ENCODE results near the gene AP5S1. TPM values are rescaled to one million over a fixed set of nuclear protein-coding genes. Genes with fewer than 3 reads are reported as not detected.
A peak's percentile ranks its signal among the peaks of the same experiment; 100 is the strongest.

Gene AP5S1
- total and polyA plus RNA-seq, 9 of the 15 experiments (the other 6 are each of a cell fraction or from before 2014, with no cell fraction given): 2.6 to 8.8 (median 4.4) TPM

- no peak for TF ChIP-seq ARID3A (IDR thresholded peaks at IDR 0.05; ENCODE audit: borderline replicate concordance, low read depth, low read length)
- no peak for TF ChIP-seq ZNF586 (CRISPR knock-in tag; conservative IDR thresholded peaks at IDR 0.05)
These were observed 24.6 kb upstream of the AP5S1 start, which contains the start of gene CDC25B (continued) for GRCh38 chr20:3795511-3796468.

GRCh38 chr20:3796477-3797225, 23.7 kb upstream of the AP5S1 start:
- Histone ChIP-seq H3K36me3 (ENCODE audit: control insufficient read depth, insufficient read depth, low read length) (peaks cover 27% of the 10 kb centered on the region; the same call in 2 of the 3 replicates), H3K27ac (ENCODE audit: extremely low read depth, low read depth, low read length) (peak overlapping the region; percentile 69; the same call in 2 of the 3 replicates), H3K4me1 (replicated peaks in 1 of 2; ENCODE audit: control insufficient read depth in 2 of 2, insufficient read depth in 2 of 2, low read length in 2 of 2) (peaks cover 14 to 40% of the 10 kb centered on the region in 2 experiments; a peak in 4 of 5 replicates), H3K9me3 (replicated peaks; ENCODE audit: control insufficient read depth, insufficient read depth, low read depth, low read length) (no peaks in the 10 kb centered on the region), H3K9me1 (ENCODE audit: control insufficient read depth, insufficient read depth, low read length) (no peaks in the 10 kb centered on the region), H3K9ac (ENCODE audit: insufficient read depth in 1 of 2, low read depth in 2 of 2, low read length in 2 of 2) (peak overlapping the region; percentile 61 to 93), H3K79me2 (ENCODE audit: control insufficient read depth, insufficient read depth, low read length) (peaks cover 12% of the 10 kb centered on the region; the same call in 2 of the 3 replicates), H3K27me3 (ENCODE audit: control insufficient read depth in 2 of 2, insufficient read depth in 2 of 2, low read length in 2 of 2) (no peaks in the 10 kb centered on the region), H2AFZ (ENCODE audit: low read depth, low read length) (peak overlapping the region; percentile 51; the same call in 1 of the 2 replicates), H3K4me2 (ENCODE audit: insufficient read depth, low read length) (peak overlapping the region; percentile 80), H3K4me3 (peak overlapping the region; percentile 55), H4K20me1 (replicated peaks; ENCODE audit: control insufficient read depth, insufficient read depth, low read length) (no peaks in the 10 kb centered on the region)
- intact Hi-C loops (cut with micrococcal nuclease): no loop called here
- ChIA-PET CTCF (ENCODE audit: low intra/inter-chr PET ratio) (no interaction called here), POLR2A (interaction anchor here (0.6 kb wide), 1 partner anchor 13 kb away, joined by 3 read pairs; no protein-coding TSS in a partner anchor)
- in situ Hi-C loops (cut with MboI): no loop called here
- FAIRE-seq (no peak), DNase-seq (ENCODE audit: extremely low read depth in 1 of 4, low spot score in 3 of 4) (no peak), ATAC-seq (peak; percentile 49)
- no TSS peak for BruUV-seq (replicated peaks)
- 4% methylated on average over 26 of the region's 33 CpGs for WGBS (ENCODE audit: insufficient coverage, low coverage, missing lambda C conversion rate)
- TF ChIP-seq FOXA1 (IDR thresholded peaks at IDR 0.05; ENCODE audit: borderline replicate concordance) (no peak), YY1 (IDR thresholded peaks at IDR 0.05; ENCODE audit: borderline replicate concordance in 1 of 3, control insufficient read depth in 1 of 3, extremely low read depth in 1 of 3, insufficient read depth in 3 of 3, insufficient read length in 1 of 3, insufficient replicate concordance in 2 of 3, low read depth in 1 of 3, low read length in 2 of 3) (peak in 1 of 3 experiments; percentile 18), CREB3 (tag; conservative IDR thresholded peaks at IDR 0.05; ENCODE audit: low read depth) (no peak), RBM39 (optimal IDR thresholded peaks at IDR 0.05; ENCODE audit: low read depth, low read length) (no peak), PYGO2 (tag; IDR thresholded peaks at IDR 0.05) (no peak), ZNF133 (CRISPR knock-in tag; IDR thresholded peaks at IDR 0.05) (no peak), ZNF740 (CRISPR knock-in tag; IDR thresholded peaks at IDR 0.05) (peak; percentile 33; the same call in 1 of the 2 replicates), ZNF740 (tag; IDR thresholded peaks at IDR 0.05) (no peak)

All from K562 (cell line).